Panc1 (cell line): Measurements from ENCODE around the gene PPP1R16B.

Experiments
- POLR2AphosphoS5 ChIP-seq: IDR thresholded peaks from 2 replicates; pipeline ENCODE4 v1.6.1; 2012; ENCODE audit warnings: mild to moderate bottlenecking, low read depth, low read length, moderate library complexity
- REST ChIP-seq, 2 experiments: IDR thresholded peaks; 2 replicates each; pipeline ENCODE4 v1.6.1; 2011 to 2012; ENCODE audit warnings: low read depth in 2 of 2, control low read depth in 1 of 2, low read length in 1 of 2, mild to moderate bottlenecking in 1 of 2, moderate library complexity in 1 of 2; ENCODE audit not compliant: insufficient read depth in 1 of 2
- SIN3A ChIP-seq: IDR thresholded peaks from 2 replicates; pipeline ENCODE4 v1.6.1; 2012; ENCODE audit warnings: low read depth, mild to moderate bottlenecking, low read length, moderate library complexity, borderline replicate concordance; ENCODE audit not compliant: insufficient read depth
- TCF7L2 ChIP-seq: IDR thresholded peaks from 2 replicates; pipeline ENCODE4 v1.6.1; 2011; ENCODE audit warnings: mild to moderate bottlenecking, low read depth, low read length, inconsistent platforms
- TF ChIP-seq, protein P1 (sequence below): fragments of 450-650 bp; IDR thresholded peaks from 2 replicates; pipeline ENCODE4 v1.5.1; 2017; ENCODE audit warnings: mild to moderate bottlenecking

GRCh38 chr20:38881806-38882440 is 76.4 kb downstream of the PPP1R16B start:
- TF ChIP-seq, protein P1, sequence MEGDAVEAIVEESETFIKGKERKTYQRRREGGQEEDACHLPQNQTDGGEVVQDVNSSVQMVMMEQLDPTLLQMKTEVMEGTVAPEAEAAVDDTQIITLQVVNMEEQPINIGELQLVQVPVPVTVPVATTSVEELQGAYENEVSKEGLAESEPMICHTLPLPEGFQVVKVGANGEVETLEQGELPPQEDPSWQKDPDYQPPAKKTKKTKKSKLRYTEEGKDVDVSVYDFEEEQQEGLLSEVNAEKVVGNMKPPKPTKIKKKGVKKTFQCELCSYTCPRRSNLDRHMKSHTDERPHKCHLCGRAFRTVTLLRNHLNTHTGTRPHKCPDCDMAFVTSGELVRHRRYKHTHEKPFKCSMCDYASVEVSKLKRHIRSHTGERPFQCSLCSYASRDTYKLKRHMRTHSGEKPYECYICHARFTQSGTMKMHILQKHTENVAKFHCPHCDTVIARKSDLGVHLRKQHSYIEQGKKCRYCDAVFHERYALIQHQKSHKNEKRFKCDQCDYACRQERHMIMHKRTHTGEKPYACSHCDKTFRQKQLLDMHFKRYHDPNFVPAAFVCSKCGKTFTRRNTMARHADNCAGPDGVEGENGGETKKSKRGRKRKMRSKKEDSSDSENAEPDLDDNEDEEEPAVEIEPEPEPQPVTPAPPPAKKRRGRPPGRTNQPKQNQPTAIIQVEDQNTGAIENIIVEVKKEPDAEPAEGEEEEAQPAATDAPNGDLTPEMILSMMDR = no peak
- no peak for TF ChIP-seq POLR2AphosphoS5
- no peak for TF ChIP-seq SIN3A
- no peak for TF ChIP-seq REST (IDR thresholded peaks at IDR 0.05; ENCODE audit: insufficient read depth in 1 of 2, low read depth in 2 of 2, low read length in 1 of 2)
- TF ChIP-seq TCF7L2 = no peak
